ENCODE results near the gene MAST2.

MAST2 gene

DNA sequence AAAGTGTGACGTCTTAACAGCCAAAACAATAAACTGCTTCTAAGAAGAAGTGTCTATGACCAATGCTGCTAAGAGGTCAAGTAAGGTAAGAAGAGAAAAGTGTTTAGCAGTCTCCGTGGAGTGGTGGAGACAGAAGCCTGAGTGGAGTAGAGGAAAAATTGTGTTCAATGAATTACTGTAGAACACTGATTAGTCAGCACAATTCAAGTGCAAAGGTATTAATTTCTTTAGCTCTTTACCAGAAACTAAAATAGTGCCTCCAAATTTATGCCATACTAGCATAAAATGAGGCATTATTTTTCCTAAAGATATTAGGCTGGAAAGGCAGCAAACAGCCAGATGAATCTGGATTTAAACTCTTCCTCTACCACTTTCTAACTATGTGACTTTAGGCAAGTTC, 272.9 kb downstream of the MAST2 start:
- no peak for DNase-seq

DNA sequence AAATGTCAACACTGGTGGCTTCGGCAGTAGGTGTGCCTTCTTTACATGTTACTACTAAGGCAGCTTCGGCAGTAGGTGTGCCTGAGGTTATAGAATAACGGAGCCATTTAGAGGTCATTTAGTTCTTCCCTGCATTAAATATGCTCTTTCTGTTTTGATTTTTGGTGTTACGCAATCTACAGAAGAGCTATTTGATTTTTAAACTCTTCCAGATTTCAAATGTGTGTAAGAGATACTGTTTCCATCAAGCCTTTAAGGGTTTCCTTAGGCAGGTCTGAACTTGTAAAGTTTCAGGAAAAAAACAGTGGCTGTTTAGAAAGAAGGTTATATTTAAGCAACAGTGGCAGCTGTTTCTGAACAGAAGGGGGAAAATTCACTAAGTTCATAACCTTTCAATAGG, 274.2 kb downstream of the MAST2 start:
- DNase-seq, result no peak

DNA sequence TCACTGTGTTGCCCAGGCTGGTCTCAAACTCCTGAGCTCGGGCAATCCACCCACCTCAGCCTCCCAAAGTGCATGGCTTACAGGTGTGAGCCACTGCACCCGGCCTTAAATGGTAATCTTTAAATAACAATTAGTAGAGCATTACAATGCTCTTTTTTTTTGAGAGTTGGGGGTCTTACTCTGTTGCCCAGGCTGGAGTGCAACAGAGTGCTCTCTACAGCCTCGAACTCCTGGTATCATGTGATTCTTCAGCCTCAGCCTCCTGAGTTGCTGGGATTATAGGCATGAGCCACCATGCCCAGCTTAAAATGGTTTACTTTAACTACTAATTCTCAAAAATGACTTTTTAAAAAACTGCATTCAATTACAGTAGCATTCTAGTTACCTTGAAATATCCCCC, 276.8 kb downstream of the MAST2 start:
- no peak for DNase-seq

DNA sequence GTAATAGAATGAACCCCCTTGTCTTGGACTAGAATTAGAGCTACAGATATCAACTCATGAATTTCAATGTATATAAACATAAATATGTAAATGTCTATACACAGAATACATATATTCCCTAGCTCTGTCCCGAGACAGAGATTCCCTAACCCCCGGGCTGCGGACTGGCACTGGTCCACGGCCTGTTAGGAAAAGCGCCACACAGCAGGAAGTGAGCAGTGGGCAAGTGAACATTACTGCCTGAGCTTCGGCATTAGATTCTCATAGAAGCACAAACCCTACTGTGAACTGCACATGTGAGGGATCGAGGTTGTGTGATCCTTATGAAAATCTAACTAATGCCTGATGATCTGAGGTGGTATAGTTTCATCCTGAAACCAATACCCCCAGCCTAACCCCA, 277.8 kb downstream of the MAST2 start:
- no peak for DNase-seq

DNA sequence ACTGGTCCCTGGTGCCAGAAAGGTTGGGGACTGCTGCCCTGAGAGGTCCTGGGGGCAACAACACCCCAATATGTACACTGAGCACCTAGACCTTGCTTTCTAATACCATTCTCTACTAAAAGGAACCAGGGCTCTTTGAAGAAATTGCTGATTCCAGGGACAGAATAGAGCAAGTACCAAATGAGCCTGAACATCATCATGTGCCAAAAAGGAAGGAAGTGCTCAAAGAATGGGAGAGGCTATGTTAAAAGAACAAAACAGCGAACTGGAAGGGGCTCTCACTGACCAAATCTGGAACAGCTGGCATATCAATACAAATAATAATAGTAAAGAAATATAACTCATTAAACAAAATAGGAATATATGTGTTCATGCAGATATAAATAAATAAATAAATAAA, 278.2 kb downstream of the MAST2 start:
- DNase-seq, result no peak

DNA sequence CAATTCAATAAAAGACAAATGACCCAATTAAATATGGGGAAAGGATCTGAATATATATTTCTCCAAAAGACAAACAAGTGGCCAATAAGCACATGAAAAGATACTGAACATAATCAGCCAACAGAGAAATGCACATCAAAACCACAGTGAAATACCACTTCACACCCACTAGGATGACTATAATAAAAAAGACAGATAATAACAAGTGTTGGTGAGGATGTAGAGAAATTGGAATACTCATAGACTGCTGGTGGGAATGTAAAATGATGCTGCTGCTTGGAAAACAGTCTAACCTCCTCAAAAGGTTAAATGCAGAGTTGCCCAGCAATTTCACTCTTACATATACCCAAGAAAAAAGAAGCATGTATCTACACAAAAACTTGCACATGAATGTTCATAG, 280.2 kb downstream of the MAST2 start:
- DNase-seq, result no peak

DNA sequence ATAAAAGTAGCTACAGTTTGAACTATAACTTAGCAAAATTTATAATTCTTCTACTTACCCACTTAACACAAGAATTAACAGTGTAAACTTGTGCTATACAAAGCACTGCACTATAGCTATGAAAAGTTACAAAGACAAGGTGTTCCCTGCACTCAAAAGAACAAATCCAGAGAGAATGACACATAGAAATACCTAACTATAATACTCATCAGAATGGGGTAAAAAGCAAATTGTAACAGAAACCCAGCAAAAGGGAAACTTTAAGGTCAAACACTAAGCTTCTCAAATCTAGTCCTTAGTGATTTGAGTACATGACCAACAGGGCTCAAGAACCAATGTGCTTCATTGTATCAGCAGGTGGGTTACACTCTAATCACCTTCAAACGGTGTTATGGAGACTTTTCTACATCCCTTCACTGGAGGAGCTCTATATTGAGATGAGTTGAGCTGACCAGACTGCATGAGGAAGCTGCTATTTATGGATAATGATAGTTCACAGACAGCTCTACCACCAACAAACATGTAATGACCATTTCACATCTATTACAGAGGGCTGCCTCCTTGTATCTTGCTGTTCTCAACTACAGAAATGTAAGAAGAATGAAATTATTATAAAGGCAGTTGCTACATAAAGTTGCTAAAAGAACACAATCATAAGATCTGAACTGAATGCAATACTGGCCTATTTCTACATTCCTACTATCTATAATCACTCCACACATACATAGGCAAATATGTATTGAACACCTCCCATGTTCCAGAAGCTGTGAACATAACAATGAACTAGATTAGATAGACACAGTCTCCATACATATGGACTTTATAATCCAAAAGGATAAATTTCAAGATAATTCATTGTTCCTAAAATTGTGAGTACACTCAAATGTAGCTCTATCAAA, 281.4 kb downstream of the MAST2 start:
- no peak for DNase-seq

Measured in NCI-H1105 (cell line).